Naive thymus-derived CD4-positive, alpha-beta T cell (primary cell): ENCODE data around the gene BCL2L15. TPM values are rescaled to one million over a fixed set of nuclear protein-coding genes. Genes with fewer than 3 reads are reported as not detected.
A peak's percentile ranks its signal among the peaks of the same experiment; 100 is the strongest.

Source experiments
- ATAC-seq: fragments of 150-1000 bp; cut with Tn5 transposase; 2 replicates; pipeline ENCODE4 v1.10.0; 2021; ENCODE audit warnings: mild to moderate bottlenecking, moderate library complexity
- CTCF ChIA-PET: fragments of 350-600 bp; sonication (Branson Sonifier 250); formaldehyde crosslinking; loops from one replicate; lab custom pipeline; 2021; ENCODE audit warnings: antibody characterized with exemption; lab: Charles Lee
- POLR2A ChIA-PET: fragments of 350-600 bp; sonication (Branson Sonifier 250); formaldehyde crosslinking; loops from one replicate; lab custom pipeline; 2021; ENCODE audit warnings: antibody characterized with exemption, inconsistent platforms; lab: Charles Lee
- DNase-seq, 9 donors: peaks; one replicate each; pipeline versions ENCODE4 v3.0.0 to v3.0.0-alpha.2; 2020 to 2022; ENCODE audit warnings: mixed read lengths in 1 of 9
- H3K27ac ChIP-seq: one replicate; pipeline ENCODE4 v1.7.0; 2013; ENCODE audit warnings: mild to moderate bottlenecking, low read depth, low read length, moderate library complexity
- H3K27me3 ChIP-seq, 2 donors: one replicate each; pipeline ENCODE4 v1.7.0; 2013; ENCODE audit warnings: low read length in 2 of 2, mild to moderate bottlenecking in 2 of 2, moderate library complexity in 2 of 2; ENCODE audit not compliant: control insufficient read depth in 2 of 2, insufficient read depth in 2 of 2
- H3K36me3 ChIP-seq, 3 experiments: 1 replicate in 2 of 3; 2 replicates in 1 of 3; pipeline ENCODE4 v1.7.0; 2013; ENCODE audit warnings: low read length in 3 of 3, mild to moderate bottlenecking in 3 of 3, moderate library complexity in 1 of 3; ENCODE audit not compliant: insufficient read depth in 3 of 3, control insufficient read depth in 2 of 3
- H3K4me1 ChIP-seq, 2 donors: one replicate each; pipeline ENCODE4 v1.7.0; 2013; ENCODE audit warnings: low read length in 2 of 2, mild to moderate bottlenecking in 2 of 2, moderate library complexity in 1 of 2; ENCODE audit not compliant: control insufficient read depth in 2 of 2, insufficient read depth in 2 of 2
- H3K4me3 ChIP-seq: 2 replicates; pipeline ENCODE4 v1.7.0; 2013; ENCODE audit warnings: mild to moderate bottlenecking, low read length
- H3K9me3 ChIP-seq, 3 experiments: 1 replicate in 2 of 3; 2 replicates in 1 of 3; pipeline ENCODE4 v1.7.0; 2013; ENCODE audit warnings: low read length in 3 of 3; ENCODE audit not compliant: control insufficient read depth in 2 of 3
- H3K27ac Mint-ChIP-seq, 9 donors: one replicate each; pipeline ENCODE4 v1.8.0; 2020 to 2022; ENCODE audit warnings: mixed read lengths in 9 of 9, mild to moderate bottlenecking in 8 of 9, moderate library complexity in 5 of 9, inconsistent platforms in 2 of 9
- H3K27me3 Mint-ChIP-seq, 5 donors: one replicate each; pipeline ENCODE4 v1.8.0; 2021 to 2022; ENCODE audit warnings: mixed read lengths in 5 of 5, mild to moderate bottlenecking in 1 of 5
- H3K36me3 Mint-ChIP-seq, 5 donors: one replicate each; pipeline ENCODE4 v1.8.0; 2020 to 2022; ENCODE audit warnings: mixed read lengths in 5 of 5, mild to moderate bottlenecking in 3 of 5, inconsistent platforms in 1 of 5
- H3K4me1 Mint-ChIP-seq, 7 donors: one replicate each; pipeline ENCODE4 v1.8.0; 2020 to 2022; ENCODE audit warnings: mixed read lengths in 7 of 7, mild to moderate bottlenecking in 3 of 7, inconsistent platforms in 1 of 7
- H3K4me3 Mint-ChIP-seq, 10 donors: one replicate each; pipeline ENCODE4 v1.8.0; 2020 to 2022; ENCODE audit warnings: mild to moderate bottlenecking in 10 of 10, mixed read lengths in 10 of 10, moderate library complexity in 6 of 10, inconsistent platforms in 2 of 10
- H3K9me3 Mint-ChIP-seq, 11 donors: one replicate each; pipeline ENCODE4 v1.8.0; 2020 to 2022; ENCODE audit warnings: mixed read lengths in 11 of 11, mild to moderate bottlenecking in 4 of 11, inconsistent platforms in 1 of 11, moderate library complexity in 1 of 11
- intact Hi-C, 2 donors: fragments of 100-400 bp; cut with micrococcal nuclease; formaldehyde crosslinking; loops; one replicate each; pipeline ENCODE4 v1.15.1; 2023
- polyA plus RNA-seq, 2 donors: library from polyadenylated mRNA; unstranded; fragments of 300-500 nt; fragmentation: Illumina TruSeq; gene quantifications; one replicate each; pipeline ENCODE4 v1.2.3, GENCODE V29; 2021
- total RNA-seq, 6 experiments: library from RNA in 5 of 6; stranded (reverse) in 5 of 6; gene quantifications; 1 replicate in 5 of 6; 2 replicates in 1 of 6; pipeline ENCODE4 v1.2.3 and lab custom pipeline; 2021 to 2026

Gene BCL2L15
- total and polyA plus RNA-seq, 7 experiments from 2014 or later, result 0.60 to 7.5 (median 1.6) TPM; not detected in 1

- intact Hi-C loops, result no loop called here
- Mint-ChIP-seq H3K4me3 (no peak overlapping the region), H3K36me3 (peaks cover 4 to 33% (median 14%) of the 10 kb centered on the region in 5 donors), H3K27ac (no peak overlapping the region), H3K4me1 (peaks cover 0 to 16% (median 0%) of the 10 kb centered on the region in 7 donors), H3K27me3 (no peaks in the 10 kb centered on the region), H3K9me3 (peaks cover 0 to 3% (median 0%) of the 10 kb centered on the region in 11 donors)
- Histone ChIP-seq H3K27me3 (no peaks in the 10 kb centered on the region), H3K36me3 (peaks cover 4 to 29% (median 8%) of the 10 kb centered on the region in 3 experiments), H3K4me1 (no peaks in the 10 kb centered on the region), H3K4me3 (no peak overlapping the region), H3K9me3 (no peaks in the 10 kb centered on the region), H3K27ac (no peak overlapping the region)
- ChIA-PET POLR2A (interaction anchor here (0.6 to 1.6 kb wide), 3 partner anchors 15 to 50 kb away, joined by 5 to 7 read pairs (median 6); partner anchors contain the start of gene HIPK1), CTCF (interaction anchor here (0.7 kb wide), 1 partner anchor 954 kb away, joined by 4 read pairs; no protein-coding TSS in a partner anchor)
- no peak for DNase-seq
- no peak for ATAC-seq
These were observed 26.7 kb upstream of the BCL2L15 start for GRCh38 chr1:113913887-113914664.

GRCh38 chr1:113913312-113913668 is 25.9 kb upstream of the BCL2L15 start:
- Histone ChIP-seq H3K9me3 (no peaks in the 10 kb centered on the region), H3K27ac (no peak overlapping the region), H3K27me3 (no peaks in the 10 kb centered on the region), H3K36me3 (peaks cover 4 to 31% (median 8%) of the 10 kb centered on the region in 3 experiments), H3K4me1 (no peaks in the 10 kb centered on the region), H3K4me3 (no peak overlapping the region)
- ChIA-PET CTCF (no interaction called here), POLR2A (interaction anchor here (0.6 to 1.6 kb wide), 2 partner anchors 16 to 555 kb away, joined by 3 to 7 read pairs; partner anchors contain the start of gene HIPK1)
- ATAC-seq, result no peak
- no peaks in the 10 kb centered on the region for H3K27me3 Mint-ChIP-seq
- no peak overlapping the region for H3K4me3 Mint-ChIP-seq
- peaks cover 0 to 19% (median 4%) of the 10 kb centered on the region in 7 donors for H3K4me1 Mint-ChIP-seq
- H3K9me3 Mint-ChIP-seq, result peaks cover 0 to 3% (median 0%) of the 10 kb centered on the region in 11 donors
- peaks cover 8 to 40% (median 15%) of the 10 kb centered on the region in 5 donors for H3K36me3 Mint-ChIP-seq
- intact Hi-C loops, result no loop called here
- H3K27ac Mint-ChIP-seq, result peak overlapping the region in 1 of 9 donors; percentile 9
- no peak for DNase-seq

- H3K4me3 Mint-ChIP-seq, result no peak overlapping the region
- H3K9me3 Mint-ChIP-seq, result peaks cover 0 to 3% (median 0%) of the 10 kb centered on the region in 11 donors
- intact Hi-C loops, result no loop called here
- DNase-seq (no peak), ATAC-seq (no peak)
- H3K36me3 ChIP-seq, result peaks cover 4 to 33% (median 8%) of the 10 kb centered on the region in 3 experiments
- CTCF ChIA-PET, result interaction anchor here (0.6 kb wide), 1 partner anchor 69 kb away, joined by 3 read pairs; no protein-coding TSS in a partner anchor
- no peak overlapping the region for H3K4me3 ChIP-seq
- H3K36me3 Mint-ChIP-seq, result peaks cover 8 to 45% (median 17%) of the 10 kb centered on the region in 5 donors
- POLR2A ChIA-PET, result interaction anchor here (0.6 to 1.6 kb wide), 2 partner anchors 16 to 555 kb away, joined by 3 to 7 read pairs; partner anchors contain the start of gene HIPK1
- no peaks in the 10 kb centered on the region for H3K27me3 ChIP-seq
- no peak overlapping the region for H3K27ac ChIP-seq
- H3K27ac Mint-ChIP-seq, result peak overlapping the region in 2 of 9 donors; percentile 9 to 22
- H3K4me1 Mint-ChIP-seq, result peaks cover 0 to 25% (median 4%) of the 10 kb centered on the region in 7 donors
- H3K9me3 ChIP-seq, result no peaks in the 10 kb centered on the region
- no peaks in the 10 kb centered on the region for H3K4me1 ChIP-seq
- no peaks in the 10 kb centered on the region for H3K27me3 Mint-ChIP-seq
These were observed 25.4 kb upstream of the BCL2L15 start for GRCh38 chr1:113912594-113913311.

- Histone ChIP-seq H3K27ac (peak overlapping the region; percentile 89), H3K4me1 (peaks cover 15 to 21% of the 10 kb centered on the region in 2 donors), H3K27me3 (no peaks in the 10 kb centered on the region), H3K4me3 (peak overlapping the region; percentile 82), H3K9me3 (no peaks in the 10 kb centered on the region), H3K36me3 (peaks cover 0 to 36% (median 4%) of the 10 kb centered on the region in 3 experiments)
- H3K36me3 Mint-ChIP-seq, result peaks cover 3 to 40% (median 12%) of the 10 kb centered on the region in 5 donors
- peaks cover 0 to 4% (median 0%) of the 10 kb centered on the region in 5 donors for H3K27me3 Mint-ChIP-seq
- no peaks in the 10 kb centered on the region for H3K9me3 Mint-ChIP-seq
- DNase-seq (no peak), ATAC-seq (no peak)
- peak overlapping the region; percentile 92 to 100 (median 99) for H3K4me3 Mint-ChIP-seq
- peaks cover 36 to 64% (median 48%) of the 10 kb centered on the region in 7 donors for H3K4me1 Mint-ChIP-seq
- ChIA-PET POLR2A (interaction anchor here (0.9 to 6.7 kb wide), 5 partner anchors 11 to 94 kb away, joined by 3 to 201 read pairs (median 21); partner anchors contain the start of genes HIPK1 and RSBN1), CTCF (interaction anchor here (1.0 to 5.4 kb wide), 6 partner anchors 19 to 93 kb away, joined by 3 to 40 read pairs (median 8); partner anchors contain the start of genes HIPK1 and RSBN1)
- H3K27ac Mint-ChIP-seq, result peak overlapping the region; percentile 96 to 100 (median 99)
- intact Hi-C loops, result loop anchor here (1.0 to 10.0 kb wide), 10 partner anchors 24 to 951 kb away; partner anchors contain the start of genes HIPK1 (in 2 of the 2), BCAS2 (in 1 of the 2), LRIG2 (in 1 of the 2) and PHTF1 (in 1 of the 2)
These were observed 18.1 kb upstream of the BCL2L15 start for GRCh38 chr1:113905435-113905861.

- POLR2A ChIA-PET, result interaction anchor here (0.5 to 6.7 kb wide), 16 partner anchors 11 to 146 kb away, joined by 3 to 201 read pairs (median 6); partner anchors contain the start of genes HIPK1 and RSBN1
- peak within 1 kb of the TSS; percentile 82 for H3K4me3 ChIP-seq
- H3K36me3 ChIP-seq, result peaks cover 3 to 37% (median 4%) of the 10 kb centered on the region in 3 experiments
- H3K4me1 ChIP-seq, result peaks cover 15 to 21% of the 10 kb centered on the region in 2 donors
- H3K9me3 ChIP-seq, result no peaks in the 10 kb centered on the region
- H3K27me3 Mint-ChIP-seq, result peaks cover 0 to 4% (median 0%) of the 10 kb centered on the region in 5 donors
- H3K27me3 ChIP-seq, result no peaks in the 10 kb centered on the region
- H3K27ac Mint-ChIP-seq, result peak within 1 kb of the TSS; percentile 96 to 100 (median 99)
- peaks cover 8 to 40% (median 14%) of the 10 kb centered on the region in 5 donors for H3K36me3 Mint-ChIP-seq
- DNase-seq (peak; percentile 88 to 98 (median 97)), ATAC-seq (peak; percentile 96)
- intact Hi-C loops, result loop anchor here (1.0 to 10.0 kb wide), 16 partner anchors 24 to 1190 kb away; partner anchors contain the start of genes HIPK1 (in 2 of the 2), PTPN22 (in 2 of the 2), BCAS2 (in 1 of the 2) and LRIG2 (in 1 of the 2)
- CTCF ChIA-PET, result interaction anchor here (0.8 to 5.4 kb wide), 13 partner anchors 25 to 378 kb away, joined by 3 to 40 read pairs (median 4); partner anchors contain the start of genes HIPK1 and RSBN1
- no peaks in the 10 kb centered on the region for H3K9me3 Mint-ChIP-seq
- H3K4me3 Mint-ChIP-seq, result peak within 1 kb of the TSS; percentile 92 to 100 (median 99)
- H3K4me1 Mint-ChIP-seq, result peaks cover 36 to 62% (median 54%) of the 10 kb centered on the region in 7 donors
- peak within 1 kb of the TSS; percentile 89 for H3K27ac ChIP-seq
These were observed 17.5 kb upstream of the BCL2L15 start, which contains the start of the genes AP4B1 and DCLRE1B for GRCh38 chr1:113904674-113905434. AP4B1 (minus strand) TSS chr1:113904799; CDS start chr1:113904717, 82 bp downstream. DCLRE1B (plus strand) TSS chr1:113905326; CDS start chr1:113905587, 261 bp downstream.
